Testis (tissue), 2 donors: Measurements from ENCODE around the gene MYRF.

Source experiments
- CTCF ChIP-seq, 3 experiments: fragments of 450-650 bp in 2 of 3; fragments of 200-600 bp in 1 of 3; sonication (generic) in 1 of 3; IDR thresholded peaks; one replicate each; pipeline ENCODE4 v1.5.1; 2016 to 2019; ENCODE audit warnings: antibody characterized with exemption in 3 of 3, mild to moderate bottlenecking in 2 of 3, moderate library complexity in 1 of 3
- POLR2A ChIP-seq: fragments of 450-650 bp; IDR thresholded peaks from one replicate; pipeline ENCODE4 v1.6.1; 2017; ENCODE audit warnings: antibody characterized with exemption, mild to moderate bottlenecking, moderate library complexity

DNA sequence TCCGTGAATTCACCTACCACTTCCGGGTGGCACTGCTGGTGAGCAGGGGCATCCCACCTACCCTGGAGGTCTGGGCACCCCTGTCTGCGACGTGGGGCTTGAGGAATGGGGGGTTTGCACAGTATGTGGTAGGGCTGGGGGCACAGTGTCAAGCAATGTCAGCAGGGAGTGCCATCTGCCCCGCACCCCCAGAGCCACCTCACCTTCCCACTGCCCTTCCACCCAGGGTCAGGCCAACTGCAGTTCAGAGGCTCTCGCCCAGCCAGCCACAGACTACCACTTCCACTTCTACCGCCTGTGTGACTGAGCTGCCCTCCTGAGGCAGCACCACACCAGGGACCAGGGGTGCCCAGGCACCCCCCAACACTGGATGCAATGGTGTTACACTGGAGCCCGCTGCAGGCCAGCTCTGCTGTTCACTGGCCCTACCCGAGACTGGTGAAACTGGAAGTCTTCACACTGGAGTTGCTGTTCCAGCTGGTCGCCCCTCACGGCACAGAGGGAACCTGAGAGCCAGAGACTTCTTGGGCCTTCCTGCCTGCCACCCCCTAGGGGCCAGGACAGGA lies 33.5 kb downstream of the MYRF start:
- TF ChIP-seq CTCF (IDR thresholded peaks at IDR 0.05) (no peak), POLR2A (no peak)
